Measurements from ENCODE around the gene SLC38A4. TPM values are rescaled to one million over a fixed set of nuclear protein-coding genes. Genes with fewer than 3 reads are reported as not detected.

SLC38A4 gene
- total RNA-seq, 1 experiment from 2014 or later = 0.12 TPM

DNA sequence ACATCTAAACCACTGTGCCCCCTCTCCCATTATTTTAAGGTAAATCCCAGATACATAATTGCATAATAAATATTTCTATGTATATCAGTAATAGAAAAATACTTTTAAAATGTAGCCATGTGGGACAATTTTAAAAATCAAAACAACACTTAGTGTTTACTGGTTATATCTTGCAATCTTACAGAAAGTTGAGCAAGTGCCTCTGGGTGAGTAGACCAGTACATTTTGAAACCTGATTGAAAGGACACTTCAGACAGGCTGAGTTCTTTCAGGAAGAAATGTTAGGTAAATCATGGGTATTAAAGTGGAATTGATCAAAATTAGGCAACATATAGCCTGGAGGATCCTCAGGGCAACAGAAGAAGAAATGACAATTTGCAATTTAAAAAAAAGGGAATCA lies 7.2 kb downstream of the SLC38A4 start:
- peaks cover 7% of the 10 kb centered on the region for H3K36me3 Mint-ChIP-seq (ENCODE audit: insufficient read depth, unreplicated experiment)
- POLR2A ChIA-PET = no interaction called here
- H3K4me3 Mint-ChIP-seq (ENCODE audit: unreplicated experiment) = no peak overlapping the region

DNA sequence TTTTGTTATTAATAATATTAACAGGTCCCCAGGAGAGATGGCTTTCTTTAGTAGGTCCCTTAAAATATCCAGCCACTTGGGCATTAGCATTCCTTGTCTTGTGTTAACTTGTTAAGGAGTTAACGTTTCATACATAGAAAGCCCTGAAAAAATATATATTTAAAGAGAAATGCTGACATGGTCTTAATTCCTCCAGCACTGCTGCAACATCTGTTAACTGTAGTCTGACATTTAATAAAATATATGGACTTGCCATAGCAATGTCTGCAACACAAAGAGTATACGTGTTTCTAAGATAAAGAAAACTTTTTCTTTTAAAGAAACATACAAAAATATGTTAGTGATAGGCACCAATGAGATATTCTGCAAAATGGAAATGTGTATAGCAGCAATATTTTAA lies 10.0 kb downstream of the SLC38A4 start:
- CTCF ChIA-PET = no interaction called here
- no TSS peak for BruUV-seq (replicated peaks)
- Mint-ChIP-seq H3K9me3 (ENCODE audit: unreplicated experiment) (no peaks in the 10 kb centered on the region), H3K36me3 (ENCODE audit: insufficient read depth, unreplicated experiment) (no peaks in the 10 kb centered on the region), H3K27ac (ENCODE audit: low read depth, unreplicated experiment) (no peak overlapping the region), H3K4me3 (ENCODE audit: unreplicated experiment) (no peak overlapping the region), H3K27me3 (ENCODE audit: insufficient read depth, unreplicated experiment) (no peaks in the 10 kb centered on the region), H3K4me1 (ENCODE audit: insufficient read depth, unreplicated experiment) (peaks cover 6% of the 10 kb centered on the region)
- POLR2A ChIA-PET = no interaction called here
- DNase-seq (ENCODE audit: unreplicated experiment) = no peak
- TF ChIP-seq, protein P1, sequence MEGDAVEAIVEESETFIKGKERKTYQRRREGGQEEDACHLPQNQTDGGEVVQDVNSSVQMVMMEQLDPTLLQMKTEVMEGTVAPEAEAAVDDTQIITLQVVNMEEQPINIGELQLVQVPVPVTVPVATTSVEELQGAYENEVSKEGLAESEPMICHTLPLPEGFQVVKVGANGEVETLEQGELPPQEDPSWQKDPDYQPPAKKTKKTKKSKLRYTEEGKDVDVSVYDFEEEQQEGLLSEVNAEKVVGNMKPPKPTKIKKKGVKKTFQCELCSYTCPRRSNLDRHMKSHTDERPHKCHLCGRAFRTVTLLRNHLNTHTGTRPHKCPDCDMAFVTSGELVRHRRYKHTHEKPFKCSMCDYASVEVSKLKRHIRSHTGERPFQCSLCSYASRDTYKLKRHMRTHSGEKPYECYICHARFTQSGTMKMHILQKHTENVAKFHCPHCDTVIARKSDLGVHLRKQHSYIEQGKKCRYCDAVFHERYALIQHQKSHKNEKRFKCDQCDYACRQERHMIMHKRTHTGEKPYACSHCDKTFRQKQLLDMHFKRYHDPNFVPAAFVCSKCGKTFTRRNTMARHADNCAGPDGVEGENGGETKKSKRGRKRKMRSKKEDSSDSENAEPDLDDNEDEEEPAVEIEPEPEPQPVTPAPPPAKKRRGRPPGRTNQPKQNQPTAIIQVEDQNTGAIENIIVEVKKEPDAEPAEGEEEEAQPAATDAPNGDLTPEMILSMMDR (IDR thresholded peaks at IDR 0.05; ENCODE audit: unreplicated experiment) = no peak
- intact Hi-C loops (cut with micrococcal nuclease) = no loop called here

More for the DNA sequence above, 7.2 kb downstream of the SLC38A4 start:
- BruUV-seq (replicated peaks) = no TSS peak
- intact Hi-C loops (cut with micrococcal nuclease) = no loop called here
- no peaks in the 10 kb centered on the region for H3K9me3 Mint-ChIP-seq (ENCODE audit: unreplicated experiment)
- H3K4me1 Mint-ChIP-seq (ENCODE audit: insufficient read depth, unreplicated experiment) = peaks cover 6% of the 10 kb centered on the region
- H3K27me3 Mint-ChIP-seq (ENCODE audit: insufficient read depth, unreplicated experiment) = no peaks in the 10 kb centered on the region
- peak overlapping the region; percentile 11 for H3K27ac Mint-ChIP-seq (ENCODE audit: low read depth, unreplicated experiment)
- peak; percentile 9 for DNase-seq (ENCODE audit: unreplicated experiment)
- TF ChIP-seq, protein P1 (IDR thresholded peaks at IDR 0.05; ENCODE audit: unreplicated experiment) = no peak
- CTCF ChIA-PET = no interaction called here

DNA sequence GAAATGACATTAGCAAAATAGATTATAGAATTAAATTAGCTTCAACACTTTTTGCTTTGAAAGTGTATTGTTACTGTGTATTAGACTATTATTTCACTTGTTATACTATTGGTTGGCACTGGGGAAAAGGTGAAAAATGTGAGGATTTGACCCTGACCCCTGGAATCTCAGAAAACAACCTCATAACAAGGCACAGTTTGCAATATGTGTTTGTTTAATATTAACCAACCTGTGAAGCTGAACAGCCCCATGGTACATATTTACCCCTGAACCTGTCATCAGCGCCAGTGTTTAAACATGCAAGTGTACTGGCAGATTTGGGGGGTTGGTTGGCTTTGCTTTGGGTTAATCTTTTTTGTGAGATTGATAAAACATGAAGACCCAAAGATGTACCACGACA lies 11.7 kb downstream of the SLC38A4 start:
- CTCF ChIA-PET = no interaction called here

DNA sequence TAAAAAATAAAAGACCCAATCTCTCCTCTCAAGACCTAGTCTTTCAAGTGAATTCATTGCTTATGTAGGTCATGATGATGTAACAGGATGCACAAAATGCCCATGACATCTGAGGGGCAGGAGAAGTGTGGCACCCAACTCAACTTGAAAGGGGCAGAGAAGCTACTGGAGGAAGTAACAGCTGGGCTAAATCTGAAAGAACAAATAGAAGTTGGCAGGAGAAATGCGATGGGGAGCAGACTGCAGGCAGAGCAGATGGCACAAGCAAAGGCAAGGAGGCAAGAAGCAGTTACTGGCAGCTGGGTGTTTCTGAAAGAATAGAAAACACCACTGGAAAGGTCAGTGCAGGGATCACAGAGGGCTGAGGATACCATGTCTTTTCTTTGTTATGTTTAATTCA lies 14.6 kb downstream of the SLC38A4 start:
- TF ChIP-seq, protein P1 (IDR thresholded peaks at IDR 0.05; ENCODE audit: unreplicated experiment) = no peak
- intact Hi-C loops (cut with micrococcal nuclease) = no loop called here
- Mint-ChIP-seq H3K9me3 (ENCODE audit: unreplicated experiment) (no peaks in the 10 kb centered on the region), H3K4me3 (ENCODE audit: unreplicated experiment) (no peak overlapping the region), H3K36me3 (ENCODE audit: insufficient read depth, unreplicated experiment) (no peaks in the 10 kb centered on the region), H3K27me3 (ENCODE audit: insufficient read depth, unreplicated experiment) (no peaks in the 10 kb centered on the region), H3K4me1 (ENCODE audit: insufficient read depth, unreplicated experiment) (no peaks in the 10 kb centered on the region), H3K27ac (ENCODE audit: low read depth, unreplicated experiment) (no peak overlapping the region)
- no peak for DNase-seq (ENCODE audit: unreplicated experiment)
- POLR2A ChIA-PET = no interaction called here
- no TSS peak for BruUV-seq (replicated peaks)
- CTCF ChIA-PET = no interaction called here

More for the DNA sequence above, 11.7 kb downstream of the SLC38A4 start:
- Mint-ChIP-seq H3K4me1 (ENCODE audit: insufficient read depth, unreplicated experiment) (peaks cover 6% of the 10 kb centered on the region), H3K9me3 (ENCODE audit: unreplicated experiment) (no peaks in the 10 kb centered on the region), H3K27ac (ENCODE audit: low read depth, unreplicated experiment) (no peak overlapping the region), H3K36me3 (ENCODE audit: insufficient read depth, unreplicated experiment) (no peaks in the 10 kb centered on the region), H3K4me3 (ENCODE audit: unreplicated experiment) (no peak overlapping the region), H3K27me3 (ENCODE audit: insufficient read depth, unreplicated experiment) (no peaks in the 10 kb centered on the region)
- POLR2A ChIA-PET = no interaction called here
- DNase-seq (ENCODE audit: unreplicated experiment) = no peak
- TF ChIP-seq, protein P1 (IDR thresholded peaks at IDR 0.05; ENCODE audit: unreplicated experiment) = no peak
- intact Hi-C loops (cut with micrococcal nuclease) = no loop called here
- no TSS peak for BruUV-seq (replicated peaks)
